Stimulated activated CD8-positive, alpha-beta memory T cell treated with anti-CD3 and anti-CD28 coated beads, Interleukin-7, amount 100 ng/mL, for 1 hour (primary cell): ENCODE data around the gene NOL4L.
"Not testable (repeated sequence)": the region's sequence is repeated elsewhere in the genome, so short reads cannot be mapped to it uniquely, and the experiment has no call there.

Experiments used
- DNase-seq, 2 donors: peaks; one replicate each; pipeline ENCODE4 v3.0.0-alpha.2; 2020; ENCODE audit warnings: low read depth in 2 of 2

NOL4L gene

GRCh38 chr20:32596681-32597252 is 11.6 kb upstream of the NOL4L start:
- no peak for DNase-seq

DNA sequence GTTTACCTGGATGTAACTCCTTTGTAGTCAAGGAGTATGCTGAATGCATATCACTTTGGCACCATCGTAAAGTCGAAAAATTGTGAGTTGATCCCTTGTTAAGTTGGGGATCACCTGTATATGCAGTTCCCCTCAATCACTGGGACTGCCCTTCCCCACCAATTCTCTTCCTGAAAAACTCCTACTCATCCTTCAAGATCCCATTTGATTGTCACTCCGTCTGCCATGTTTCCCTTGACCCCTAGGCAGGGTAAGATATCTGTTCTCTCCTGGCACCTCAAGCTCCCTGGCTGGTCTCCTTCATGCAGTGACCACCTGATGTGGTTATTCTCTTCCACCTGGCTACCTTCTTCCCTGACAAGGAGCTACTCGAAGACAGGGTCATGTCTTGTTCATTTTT is 10.0 kb upstream of the NOL4L start:
- no peak for DNase-seq

DNA sequence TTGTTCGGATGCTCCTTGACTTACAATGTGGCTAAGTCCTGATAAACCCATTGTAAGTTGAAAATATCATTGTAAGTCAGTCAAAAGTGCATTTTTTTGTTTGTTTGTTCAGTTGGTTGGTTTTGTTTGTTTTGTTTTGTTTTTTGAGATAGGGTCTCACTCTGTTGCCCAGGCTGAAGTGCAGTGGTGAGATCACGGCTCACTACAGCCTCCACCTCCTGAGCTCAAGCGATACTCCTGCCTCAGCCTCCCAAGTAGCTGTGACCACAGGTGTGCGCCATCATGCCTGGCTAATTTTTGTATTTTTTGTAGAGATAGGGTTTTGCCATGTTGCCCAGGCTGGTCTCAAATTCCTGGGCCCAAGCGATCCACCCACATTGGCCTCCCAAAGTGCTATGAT is 9.5 kb upstream of the NOL4L start:
- not testable (repeated sequence) for DNase-seq

- no peak for DNase-seq
Observed at GRCh38 chr20:32594204-32594603, 9.1 kb upstream of the NOL4L start.

DNA sequence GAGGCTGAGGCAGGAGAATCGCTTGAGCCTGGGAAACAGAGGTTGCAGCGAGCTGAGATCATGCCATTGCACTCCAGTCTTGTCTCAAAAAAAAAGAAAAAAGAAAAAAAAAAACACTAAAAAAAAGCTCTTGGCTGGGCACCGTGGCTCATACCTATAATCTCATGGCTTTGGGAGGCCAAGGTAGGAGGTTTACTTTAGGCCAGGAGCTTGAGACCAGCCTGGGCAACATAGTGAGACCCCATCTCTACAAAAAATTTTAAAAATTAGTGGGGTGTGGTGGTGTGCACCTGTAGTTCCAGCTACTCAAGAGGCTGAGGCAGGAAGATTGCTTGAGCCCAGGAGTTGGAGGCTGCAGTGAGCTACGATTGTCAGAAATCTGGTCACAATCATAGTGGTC is 7.5 kb upstream of the NOL4L start:
- DNase-seq = not testable (repeated sequence)

GRCh38 chr20:32592022-32592421 is 6.9 kb upstream of the NOL4L start:
- DNase-seq = no peak

DNA sequence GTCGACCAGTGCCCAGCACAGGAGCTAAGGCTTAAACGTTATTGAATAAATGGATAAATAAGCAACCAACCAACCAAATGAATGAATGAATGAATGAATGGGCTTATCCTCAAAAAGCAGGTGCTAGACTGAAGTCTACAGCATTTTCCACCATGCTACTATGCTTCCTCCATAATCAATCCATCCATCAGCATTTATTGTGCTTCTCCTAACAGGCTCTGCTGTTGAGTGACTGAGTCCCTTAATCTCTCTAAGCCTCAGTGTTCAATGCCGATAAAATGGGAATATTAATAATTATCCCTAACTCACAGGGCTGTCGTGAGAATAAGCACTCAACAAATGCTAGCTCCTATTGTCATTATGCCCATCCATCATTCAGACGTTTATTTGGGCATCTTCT is 4.6 kb upstream of the NOL4L start:
- no peak for DNase-seq

DNA sequence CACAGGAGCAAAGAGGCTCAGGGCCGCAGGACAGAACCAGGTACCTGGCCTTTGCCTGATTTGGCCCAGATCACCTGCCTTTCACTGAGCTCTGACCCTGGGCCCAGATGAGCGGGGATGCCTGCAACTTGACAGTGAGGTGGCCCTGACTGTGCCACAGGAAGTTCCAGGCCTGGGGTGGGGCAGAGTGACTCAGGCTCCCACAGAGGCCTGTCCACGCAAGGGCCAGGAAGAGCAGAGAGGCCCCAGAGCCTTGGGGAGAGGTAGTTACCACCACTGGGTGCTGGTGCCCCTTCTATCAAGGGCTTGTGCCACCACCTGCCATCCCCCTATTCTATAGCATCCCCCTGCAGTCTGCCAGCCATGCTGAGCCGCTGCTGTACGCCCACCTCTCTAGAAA is 4.1 kb upstream of the NOL4L start:
- no peak for DNase-seq

GRCh38 chr20:32588040-32588439 is 2.9 kb upstream of the NOL4L start:
- no peak for DNase-seq

GRCh38 chr20:32586291-32586690 is 1.2 kb upstream of the NOL4L start:
- no peak for DNase-seq

DNA sequence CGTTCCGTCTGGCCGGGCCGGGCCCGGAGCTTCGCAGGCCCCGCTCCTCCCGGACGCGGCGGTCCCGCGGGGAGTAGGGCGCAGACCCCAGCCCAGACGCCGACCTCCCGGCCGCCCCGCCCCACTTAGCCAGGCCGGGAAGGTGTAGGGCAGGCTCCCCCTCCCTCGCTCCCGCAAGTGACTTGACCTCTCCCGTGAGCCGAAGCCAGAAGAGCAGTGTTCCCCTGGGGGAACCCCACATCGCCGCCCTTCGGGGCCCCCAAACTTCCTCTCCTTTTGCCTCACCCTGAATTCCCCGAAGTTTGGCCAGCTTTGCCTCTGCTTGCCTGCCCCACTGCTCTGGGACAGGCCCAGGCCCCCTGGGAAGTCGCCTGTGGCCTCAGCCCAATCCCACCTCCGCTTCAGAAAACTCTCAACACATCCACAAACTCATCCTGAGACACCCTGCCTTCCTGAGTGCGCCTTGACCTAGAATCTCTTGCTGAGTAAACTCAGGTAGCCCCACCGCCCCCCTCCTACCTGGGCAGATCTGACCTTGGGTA is 524 bp upstream of the NOL4L start:
- DNase-seq = no peak

DNA sequence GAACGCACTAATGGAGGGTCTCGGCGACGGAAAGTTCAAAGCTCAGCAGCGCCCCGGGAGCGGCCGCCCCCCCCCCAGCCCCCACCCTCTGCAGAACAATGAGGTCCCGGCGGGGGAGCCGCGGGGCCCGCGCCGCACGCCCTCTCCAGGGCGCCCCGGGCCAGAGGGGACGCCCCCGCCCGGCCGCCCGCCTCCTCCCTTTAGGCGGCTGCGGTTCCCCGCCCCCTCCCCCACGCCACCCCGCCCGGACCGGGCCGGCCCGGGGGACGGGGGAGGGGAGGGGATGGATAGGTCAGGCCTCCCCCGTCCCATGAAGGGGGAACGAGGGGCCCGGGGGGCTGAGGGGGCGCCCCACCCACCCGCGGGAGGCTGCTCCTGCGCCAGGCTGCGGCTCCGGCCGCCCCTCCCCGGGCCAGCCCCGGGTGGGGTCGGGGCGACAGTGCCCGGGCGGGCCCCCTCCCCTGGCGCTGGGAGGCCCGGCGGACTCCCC is 1.5 kb downstream of the NOL4L start:
- no peak for DNase-seq

- no peak for DNase-seq
Observed at GRCh38 chr20:32582659-32583580, 2.2 kb downstream of the NOL4L start.

DNA sequence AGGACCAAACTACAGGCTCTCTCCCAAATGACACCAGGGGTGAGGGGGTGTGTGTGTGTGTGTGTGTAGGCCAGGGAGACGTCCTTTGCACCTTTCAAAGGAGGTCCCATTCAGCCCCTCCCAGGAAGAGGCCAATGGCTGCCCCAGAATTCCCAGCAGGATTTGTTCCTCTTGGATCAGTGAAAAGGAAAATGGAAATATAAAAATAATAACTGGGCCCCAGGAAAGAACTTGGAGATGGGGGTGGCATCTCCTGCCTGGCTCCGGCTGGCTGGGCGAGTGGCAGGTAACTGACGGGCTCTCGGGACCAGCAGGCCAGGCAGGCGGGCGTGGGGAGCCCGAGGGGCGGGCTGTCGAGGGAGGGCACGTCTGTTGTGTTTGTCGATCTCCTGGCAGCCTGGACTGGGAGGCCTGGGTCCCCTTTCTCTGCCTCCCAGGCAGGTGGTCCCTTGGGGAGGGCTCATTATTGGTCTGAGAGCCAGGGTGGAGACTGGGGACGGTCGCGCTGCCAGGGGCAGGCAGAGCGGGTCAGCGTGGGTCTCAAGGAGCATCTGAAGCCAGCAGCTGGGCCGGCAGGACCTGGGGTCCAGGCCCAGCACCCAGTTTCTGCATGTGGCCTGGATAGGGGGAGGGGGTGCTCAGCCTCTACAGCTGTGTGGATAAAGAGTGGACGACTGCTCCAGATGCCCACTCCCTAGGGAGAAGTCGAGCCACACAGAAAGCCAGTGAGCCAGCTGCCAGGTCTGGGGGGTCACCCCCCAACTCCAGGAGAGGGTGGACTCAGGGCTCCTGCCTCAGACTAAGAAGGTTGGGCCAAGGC is 3.1 kb downstream of the NOL4L start:
- DNase-seq = no peak

- no peak for DNase-seq
Observed at GRCh38 chr20:32580970-32581838, 3.9 kb downstream of the NOL4L start.

DNA sequence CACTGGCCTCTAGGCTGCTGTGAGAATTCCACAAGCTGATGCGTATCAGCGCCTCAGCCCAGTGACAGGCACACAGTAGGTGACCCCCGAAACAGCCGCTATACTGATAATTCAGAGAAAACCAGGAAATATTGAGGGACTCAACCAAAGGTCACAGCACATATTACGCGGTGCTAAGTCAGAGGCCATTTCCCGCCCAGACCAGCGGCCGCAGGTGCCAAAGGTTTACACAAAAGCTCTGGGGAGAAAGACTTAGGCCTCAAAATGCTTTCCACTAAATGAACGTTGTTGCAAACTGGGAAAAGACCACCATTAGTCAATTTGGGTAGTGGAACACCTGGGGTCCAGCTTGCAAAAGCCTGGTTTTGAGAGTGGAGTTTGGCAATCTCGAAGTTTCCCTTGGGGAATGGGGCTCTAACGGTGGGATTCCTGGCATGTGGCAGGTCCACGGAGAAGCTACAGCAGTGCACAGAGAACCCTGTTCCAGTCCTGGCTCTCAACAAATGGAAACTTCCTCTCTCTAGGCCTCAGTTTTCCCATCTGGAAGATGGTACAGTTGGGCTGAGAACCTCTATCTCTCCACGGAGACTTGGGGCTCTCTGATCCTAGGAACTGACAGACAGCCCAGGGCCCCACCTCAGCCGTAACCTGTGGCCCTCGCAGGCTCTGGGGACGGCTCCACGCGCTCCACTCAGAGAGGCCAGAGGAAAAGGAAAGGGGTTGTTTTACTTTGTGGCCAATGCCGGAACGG is 4.7 kb downstream of the NOL4L start:
- DNase-seq = no peak

DNA sequence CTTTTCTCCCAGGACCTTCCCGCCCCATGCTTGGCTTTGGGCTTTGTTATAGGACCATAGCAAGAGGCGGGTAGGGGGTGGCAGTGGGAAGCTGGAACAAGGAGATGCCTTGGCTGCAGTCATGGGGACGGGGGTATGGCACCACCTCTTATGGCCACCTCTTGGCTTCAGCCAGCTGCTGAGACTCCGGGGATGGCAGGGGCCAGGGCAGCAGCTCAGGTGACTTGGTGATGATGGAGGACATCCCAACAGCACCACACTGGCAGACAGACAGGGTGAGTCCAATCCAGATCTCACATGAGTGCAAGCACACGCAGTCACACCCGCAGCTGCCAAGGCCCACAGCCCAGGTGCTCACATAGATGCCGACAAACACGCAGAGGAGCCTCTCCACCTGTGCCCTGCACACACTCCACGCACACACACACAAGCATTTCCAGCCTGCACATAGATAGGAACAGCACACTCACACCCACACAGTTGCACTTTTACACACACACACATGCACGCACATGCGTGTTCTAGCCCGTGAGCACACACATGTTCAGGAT is 6.2 kb downstream of the NOL4L start:
- DNase-seq = no peak

DNA sequence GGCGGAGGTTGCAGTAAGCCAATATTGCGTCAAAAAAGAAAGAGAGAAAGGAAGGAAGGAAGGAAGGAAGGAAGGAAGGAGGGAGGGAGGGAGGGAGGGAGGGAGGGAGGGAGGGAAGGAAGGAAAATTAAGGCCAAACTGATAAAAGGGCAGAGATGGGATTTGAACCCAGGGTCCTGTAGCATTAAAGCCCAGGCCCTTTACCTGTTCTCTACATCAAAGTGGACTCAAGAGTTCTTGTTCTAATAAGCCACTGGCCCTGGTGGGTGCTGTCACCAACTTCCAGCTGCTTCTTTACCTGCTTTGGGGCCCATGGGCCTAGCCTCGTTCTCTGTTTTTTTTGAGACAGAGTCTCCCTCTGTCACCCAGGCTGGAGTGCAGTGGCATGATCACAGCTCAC is 7.1 kb downstream of the NOL4L start:
- DNase-seq = not testable (repeated sequence)

GRCh38 chr20:32577657-32578056 is 7.5 kb downstream of the NOL4L start:
- no peak for DNase-seq

DNA sequence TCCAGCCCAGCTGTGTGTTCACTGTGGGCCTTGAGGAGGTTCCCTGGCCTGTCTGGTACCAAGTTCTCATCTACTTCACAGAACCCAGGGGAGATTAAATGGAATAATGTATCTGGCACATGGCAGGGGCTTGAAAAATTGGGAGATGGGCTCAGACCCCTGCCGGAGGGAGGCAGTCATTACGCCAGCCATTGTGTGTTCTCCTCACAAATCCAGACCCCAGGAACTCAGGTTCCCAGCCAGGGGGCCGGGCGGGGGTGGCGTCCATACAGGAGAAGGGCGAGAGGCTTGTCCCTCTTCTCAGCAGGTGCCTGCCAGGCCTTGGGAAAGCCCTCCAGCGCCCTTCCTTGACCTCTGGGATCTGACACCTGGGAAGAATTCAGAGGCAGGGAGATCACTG is 8.1 kb downstream of the NOL4L start:
- no peak for DNase-seq
